Measurements from ENCODE around the gene EMX2. TPM values are rescaled to one million over a fixed set of nuclear protein-coding genes. Genes with fewer than 3 reads are reported as not detected.

The EMX2 gene
- total RNA-seq, 4 donors from 2014 or later: not detected

GRCh38 chr10:117519879-117520278 lies 22.7 kb upstream of the EMX2 start:
- no peaks in the 10 kb centered on the region for H3K4me1 ChIP-seq
- no peak overlapping the region for H3K4me3 ChIP-seq
- no peak overlapping the region for H3K27ac ChIP-seq
- H3K27me3 ChIP-seq: no peaks in the 10 kb centered on the region
- DNase-seq: no peak
- no peaks in the 10 kb centered on the region for H3K36me3 ChIP-seq
- no peaks in the 10 kb centered on the region for H3K9me3 ChIP-seq
- TF ChIP-seq POLR2A (IDR thresholded peaks at IDR 0.05) (no peak), CTCF (IDR thresholded peaks at IDR 0.05) (no peak)

- no peak for DNase-seq
- H3K4me3 ChIP-seq: no peak overlapping the region
- H3K27ac ChIP-seq: no peak overlapping the region
- H3K27me3 ChIP-seq: peaks cover 0 to 43% of the 10 kb centered on the region in 2 donors
- H3K9me3 ChIP-seq: no peaks in the 10 kb centered on the region
- H3K4me1 ChIP-seq: peaks cover 0 to 17% (median 0%) of the 10 kb centered on the region in 4 donors
- no peaks in the 10 kb centered on the region for H3K36me3 ChIP-seq
- TF ChIP-seq POLR2A (IDR thresholded peaks at IDR 0.05) (no peak), CTCF (IDR thresholded peaks at IDR 0.05) (no peak)
Observed at GRCh38 chr10:117530791-117531190, 11.8 kb upstream of the EMX2 start.

- H3K9me3 ChIP-seq: no peaks in the 10 kb centered on the region
- H3K27ac ChIP-seq: no peak overlapping the region
- peaks cover 0 to 17% (median 0%) of the 10 kb centered on the region in 4 donors for H3K4me1 ChIP-seq
- TF ChIP-seq CTCF (IDR thresholded peaks at IDR 0.05): no peak
- TF ChIP-seq POLR2A (IDR thresholded peaks at IDR 0.05): no peak
- H3K27me3 ChIP-seq: peaks cover 0 to 50% of the 10 kb centered on the region in 2 donors
- no peaks in the 10 kb centered on the region for H3K36me3 ChIP-seq
- H3K4me3 ChIP-seq: no peak overlapping the region
- DNase-seq: no peak
Observed at GRCh38 chr10:117531371-117532002, 11.1 kb upstream of the EMX2 start.

GRCh38 chr10:117532003-117532385 lies 10.6 kb upstream of the EMX2 start:
- Histone ChIP-seq H3K27me3 (peaks cover 0 to 55% of the 10 kb centered on the region in 2 donors), H3K36me3 (no peaks in the 10 kb centered on the region), H3K27ac (no peak overlapping the region)

GRCh38 chr10:117532451-117533107 lies 10.0 kb upstream of the EMX2 start:
- no peak overlapping the region for H3K4me3 ChIP-seq
- no peaks in the 10 kb centered on the region for H3K36me3 ChIP-seq
- no peak overlapping the region for H3K27ac ChIP-seq
- TF ChIP-seq POLR2A (IDR thresholded peaks at IDR 0.05) (no peak), CTCF (IDR thresholded peaks at IDR 0.05) (no peak)
- H3K27me3 ChIP-seq: peaks cover 0 to 60% of the 10 kb centered on the region in 2 donors
- no peaks in the 10 kb centered on the region for H3K9me3 ChIP-seq
- peaks cover 0 to 22% (median 0%) of the 10 kb centered on the region in 4 donors for H3K4me1 ChIP-seq
- DNase-seq: peak in 1 of 3 donors; percentile 44

More at GRCh38 chr10:117532003-117532385, 10.6 kb upstream of the EMX2 start:
- no peak overlapping the region for H3K4me3 ChIP-seq
- H3K4me1 ChIP-seq: peaks cover 0 to 17% (median 0%) of the 10 kb centered on the region in 4 donors
- no peaks in the 10 kb centered on the region for H3K9me3 ChIP-seq
- no peak for TF ChIP-seq POLR2A (IDR thresholded peaks at IDR 0.05)
- no peak for TF ChIP-seq CTCF (IDR thresholded peaks at IDR 0.05)
- no peak for DNase-seq

All from Peyer's patch (tissue), 4 donors.